Endothelial cell of umbilical vein (primary cell): ENCODE data around the gene SIGLEC8. TPM values are rescaled to one million over a fixed set of nuclear protein-coding genes. Genes with fewer than 3 reads are reported as not detected.

Experiments used
- BruUV-seq: library from RNA; stranded (reverse); fragments of 400-500 nt; replicated peaks from 2 replicates; lab custom pipeline; 2021; lab: Mats Ljungman, UMichigan
- CTCF ChIA-PET: fragments of 300-600, 350-600 bp; sonication (Branson Sonifier 250); formaldehyde crosslinking; loops from one replicate; lab custom pipeline; 2021; ENCODE audit warnings: antibody characterized with exemption, inconsistent platforms; lab: Charles Lee
- POLR2A ChIA-PET: fragments of 300-600, 350-600 bp; sonication (Branson Sonifier 250); formaldehyde crosslinking; loops from one replicate; lab custom pipeline; 2021; ENCODE audit warnings: antibody characterized with exemption, inconsistent platforms; lab: Charles Lee
- DNase-seq: peaks from one replicate; pipeline ENCODE4 v3.0.0-alpha.2; 2011; ENCODE audit warnings: low read depth, low spot score
- FAIRE-seq: peaks from 2 replicates; lab custom pipeline; 2011; peaks lifted over from hg19 to GRCh38; lab: Jason Lieb, UNC
- H2AFZ ChIP-seq: 2 replicates; pipeline ENCODE4 v1.6.0; 2012; ENCODE audit warnings: low read depth, low read length, control low read depth, inconsistent platforms
- H3K27ac ChIP-seq: 2 replicates; pipeline ENCODE4 v1.5.1; 2011; ENCODE audit warnings: low read depth, mild to moderate bottlenecking, control low read depth, low read length, moderate library complexity; ENCODE audit not compliant: insufficient read depth
- H3K27me3 ChIP-seq, 2 experiments: 2 replicates each; pipeline versions ENCODE4 v1.6.0 to v1.6.1; 2011; ENCODE audit warnings: low read length in 2 of 2, mixed read lengths in 1 of 2; ENCODE audit not compliant: control insufficient read depth in 2 of 2, insufficient read depth in 2 of 2
- H3K36me3 ChIP-seq, 2 experiments: 2 replicates in 1 of 2; 3 replicates in 1 of 2; pipeline ENCODE4 v1.5.1; 2011; ENCODE audit warnings: low read length in 2 of 2, mild to moderate bottlenecking in 1 of 2, moderate library complexity in 1 of 2; ENCODE audit not compliant: control insufficient read depth in 2 of 2, insufficient read depth in 2 of 2; ENCODE audit errors: extremely low read depth in 1 of 2
- H3K4me1 ChIP-seq: 3 replicates; pipeline ENCODE4 v1.5.1; 2011; ENCODE audit warnings: mild to moderate bottlenecking, low read length; ENCODE audit not compliant: control insufficient read depth, insufficient read depth; ENCODE audit errors: extremely low read depth
- H3K4me2 ChIP-seq: 2 replicates; pipeline ENCODE4 v1.6.1; 2011; ENCODE audit warnings: low read length, control low read depth, mixed read lengths; ENCODE audit not compliant: insufficient read depth
- H3K4me3 ChIP-seq, 3 experiments: fragments of 200-600 bp in 1 of 3; sonication (generic), shearing (Covaris generic) in 1 of 3; replicated peaks in 1 of 3; 2 replicates each; pipeline ENCODE4 v1.5.1; 2011 to 2016; ENCODE audit warnings: control low read depth in 3 of 3, low read length in 3 of 3, mild to moderate bottlenecking in 2 of 3, inconsistent platforms in 1 of 3, low read depth in 1 of 3, moderate library complexity in 1 of 3; ENCODE audit not compliant: insufficient read depth in 1 of 3
- H3K79me2 ChIP-seq: 2 replicates; pipeline ENCODE4 v1.6.0; 2012; ENCODE audit warnings: low read length, inconsistent platforms; ENCODE audit not compliant: control insufficient read depth, insufficient read depth
- H3K9ac ChIP-seq: replicated peaks from 2 replicates; pipeline ENCODE3; 2011; ENCODE audit warnings: low read length, control low read depth; ENCODE audit not compliant: insufficient read depth; ENCODE audit errors: extremely low read depth
- H3K9me1 ChIP-seq: replicated peaks from 3 replicates; pipeline ENCODE4 v1.6.0; 2011; ENCODE audit warnings: mild to moderate bottlenecking, low read length; ENCODE audit not compliant: control insufficient read depth, insufficient read depth; ENCODE audit errors: extremely low read depth
- H3K9me3 ChIP-seq: replicated peaks from 2 replicates; pipeline ENCODE4 v1.5.1; 2012; ENCODE audit warnings: low read length, inconsistent platforms; ENCODE audit not compliant: control insufficient read depth, insufficient read depth
- H4K20me1 ChIP-seq: replicated peaks from 2 replicates; pipeline ENCODE3; 2011; ENCODE audit warnings: mild to moderate bottlenecking, low read length; ENCODE audit not compliant: control insufficient read depth, insufficient read depth; ENCODE audit errors: extremely low read depth
- EZH2 ChIP-seq: IDR thresholded peaks from 2 replicates; pipeline ENCODE4 v1.6.1; 2012; ENCODE audit warnings: borderline replicate concordance, low read depth, mild to moderate bottlenecking, moderate library complexity, low read length, inconsistent platforms; ENCODE audit not compliant: severe bottlenecking
- FOS ChIP-seq: IDR thresholded peaks from 2 replicates; pipeline ENCODE4 v1.6.1; 2011; ENCODE audit warnings: mild to moderate bottlenecking, low read length, moderate library complexity, borderline replicate concordance; ENCODE audit not compliant: insufficient read depth
- GATA2 ChIP-seq: IDR thresholded peaks from 2 replicates; pipeline ENCODE4 v1.7.0; 2011; ENCODE audit warnings: low read depth, mild to moderate bottlenecking, moderate library complexity, mixed read lengths, low read length; ENCODE audit not compliant: insufficient read length, insufficient read depth
- JUN ChIP-seq: IDR thresholded peaks from 2 replicates; pipeline ENCODE4 v1.6.1; 2011; ENCODE audit warnings: borderline replicate concordance, low read depth; ENCODE audit not compliant: insufficient read length, insufficient read depth
- MYC ChIP-seq: IDR thresholded peaks from one replicate; pipeline ENCODE4 v1.6.1; 2011; ENCODE audit warnings: mild to moderate bottlenecking, low read depth, low read length
- POLR2A ChIP-seq: IDR thresholded peaks from 2 replicates; pipeline ENCODE4 v1.6.1; 2012; ENCODE audit warnings: low read depth, mild to moderate bottlenecking, control low read depth, low read length
- POLR2AphosphoS5 ChIP-seq: IDR thresholded peaks from 2 replicates; pipeline ENCODE4 v1.6.1; 2012; ENCODE audit warnings: low read depth, mild to moderate bottlenecking, control low read depth, low read length, moderate library complexity; ENCODE audit not compliant: insufficient read depth
- dilution Hi-C: fragments of 300-500 bp; cut with MboI; formaldehyde crosslinking; loops from one replicate; pipeline ENCODE4 v1.15.0; 2019; ENCODE audit warnings: low sequenced_read_pairs; ENCODE audit not compliant: extremely low pct_ligation_motif_present
- intact Hi-C: fragments of 100-400 bp; cut with micrococcal nuclease; formaldehyde crosslinking; loops from one replicate; pipeline ENCODE4 v1.10.0; 2022
- polyA plus RNA-seq, 4 experiments: library from polyadenylated mRNA; depleted of rRNA in 3 of 4; stranded (reverse) in 3 of 4; unstranded in 1 of 4; fragments of >200 nt; gene quantifications; 2 replicates each; pipeline versions ENCODE4 v1.2.1 to v1.2.3, GENCODE V29; 2011 to 2012; ENCODE audit warnings: missing spikeins in 1 of 4
- total RNA-seq: library from RNA; stranded (reverse); gene quantifications from 2 replicates; pipeline ENCODE4 v1.2.3, GENCODE V29; 2021
- TF ChIP-seq, protein P1 (sequence below), 2 donors: IDR thresholded peaks; 1 replicate in 1 of 2; 2 replicates in 1 of 2; pipeline ENCODE4 v1.5.1; 2011; ENCODE audit warnings: low read length in 2 of 2, mild to moderate bottlenecking in 2 of 2, moderate library complexity in 2 of 2, control low read depth in 1 of 2, inconsistent platforms in 1 of 2, low read depth in 1 of 2; ENCODE audit not compliant: insufficient read depth in 1 of 2; ENCODE audit errors: extremely low read depth in 1 of 2
- TF ChIP-seq, protein P2 (sequence below): IDR thresholded peaks from 2 replicates; pipeline ENCODE4 v1.6.1; 2011; ENCODE audit not compliant: insufficient read depth, insufficient read length

The SIGLEC8 gene
- total and polyA plus RNA-seq, 2 donors (not counting 3 experiments of a cell fraction or from before 2014, with no cell fraction given): not detected

DNA sequence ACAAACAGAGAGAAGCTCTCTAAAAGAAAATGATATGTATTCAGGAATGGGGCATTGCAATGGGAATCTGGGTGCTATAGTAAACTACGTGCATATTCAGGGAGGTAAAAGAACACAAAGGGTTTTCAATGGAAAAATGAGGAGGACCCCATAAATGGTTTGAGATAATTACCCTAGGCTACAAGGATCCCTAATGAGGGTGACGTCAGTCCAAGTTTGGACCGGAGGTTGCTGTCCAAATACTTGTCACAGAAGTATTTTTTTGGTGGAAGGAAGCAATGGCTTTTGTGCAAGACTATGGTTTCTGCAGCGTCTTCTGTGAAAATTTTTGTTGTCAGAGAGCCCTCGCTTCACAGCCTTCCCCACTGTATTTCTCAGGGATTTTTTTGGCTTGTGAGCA lies 19.1 kb upstream of the SIGLEC8 start:
- Histone ChIP-seq H3K9ac (no peak overlapping the region), H3K27ac (no peak overlapping the region), H4K20me1 (no peaks in the 10 kb centered on the region), H3K4me3 (no peak overlapping the region), H3K27me3 (no peaks in the 10 kb centered on the region), H3K36me3 (no peaks in the 10 kb centered on the region), H3K79me2 (no peaks in the 10 kb centered on the region), H3K4me1 (peaks cover 4% of the 10 kb centered on the region), H3K4me2 (no peak overlapping the region), H2AFZ (no peak overlapping the region), H3K9me3 (no peaks in the 10 kb centered on the region), H3K9me1 (no peaks in the 10 kb centered on the region)
- no peak for DNase-seq
- intact Hi-C loops: no loop called here
- dilution Hi-C loops: no loop called here
- no peak for TF ChIP-seq GATA2
- TF ChIP-seq, protein P1, sequence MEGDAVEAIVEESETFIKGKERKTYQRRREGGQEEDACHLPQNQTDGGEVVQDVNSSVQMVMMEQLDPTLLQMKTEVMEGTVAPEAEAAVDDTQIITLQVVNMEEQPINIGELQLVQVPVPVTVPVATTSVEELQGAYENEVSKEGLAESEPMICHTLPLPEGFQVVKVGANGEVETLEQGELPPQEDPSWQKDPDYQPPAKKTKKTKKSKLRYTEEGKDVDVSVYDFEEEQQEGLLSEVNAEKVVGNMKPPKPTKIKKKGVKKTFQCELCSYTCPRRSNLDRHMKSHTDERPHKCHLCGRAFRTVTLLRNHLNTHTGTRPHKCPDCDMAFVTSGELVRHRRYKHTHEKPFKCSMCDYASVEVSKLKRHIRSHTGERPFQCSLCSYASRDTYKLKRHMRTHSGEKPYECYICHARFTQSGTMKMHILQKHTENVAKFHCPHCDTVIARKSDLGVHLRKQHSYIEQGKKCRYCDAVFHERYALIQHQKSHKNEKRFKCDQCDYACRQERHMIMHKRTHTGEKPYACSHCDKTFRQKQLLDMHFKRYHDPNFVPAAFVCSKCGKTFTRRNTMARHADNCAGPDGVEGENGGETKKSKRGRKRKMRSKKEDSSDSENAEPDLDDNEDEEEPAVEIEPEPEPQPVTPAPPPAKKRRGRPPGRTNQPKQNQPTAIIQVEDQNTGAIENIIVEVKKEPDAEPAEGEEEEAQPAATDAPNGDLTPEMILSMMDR (IDR thresholded peaks at IDR 0.05; ENCODE audit: extremely low read depth in 1 of 2, insufficient read depth in 1 of 2, low read depth in 1 of 2, low read length in 2 of 2): no peak
- no peak for TF ChIP-seq EZH2
- TF ChIP-seq FOS: no peak
- ChIA-PET POLR2A (no interaction called here), CTCF (interaction anchor here (1.4 kb wide), 1 partner anchor 180 kb away, joined by 3 read pairs; no protein-coding TSS in a partner anchor)
- no TSS peak for BruUV-seq
- FAIRE-seq: no peak

DNA sequence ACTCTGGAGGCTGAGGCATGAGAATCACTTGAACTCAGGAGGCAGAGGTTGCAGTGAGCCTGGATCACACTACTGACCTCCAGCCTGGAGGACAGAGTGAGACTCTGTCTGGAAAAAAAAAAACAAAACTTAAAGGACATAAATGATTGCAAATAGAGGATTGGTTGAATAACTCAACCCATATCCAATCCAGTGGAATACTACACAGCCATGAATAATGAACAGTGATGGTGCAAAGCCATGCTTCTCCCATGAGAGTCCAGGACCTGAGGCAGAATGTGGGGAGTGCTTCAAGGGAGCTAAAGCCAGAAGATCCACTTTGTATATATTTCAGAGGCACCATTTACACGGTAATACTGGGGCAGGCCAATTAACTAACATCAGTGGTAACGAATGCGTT lies 17.9 kb upstream of the SIGLEC8 start:
- no peaks in the 10 kb centered on the region for H4K20me1 ChIP-seq
- no peak for FAIRE-seq
- no peaks in the 10 kb centered on the region for H3K27me3 ChIP-seq
- H3K9me1 ChIP-seq: no peaks in the 10 kb centered on the region
- H3K9ac ChIP-seq: no peak overlapping the region
- POLR2A ChIA-PET: no interaction called here
- no peak overlapping the region for H3K4me2 ChIP-seq
- TF ChIP-seq POLR2AphosphoS5 (no peak), MYC (no peak), EZH2 (no peak), GATA2 (no peak), POLR2A (no peak), FOS (no peak), JUN (no peak)
- TF ChIP-seq, protein P2, sequence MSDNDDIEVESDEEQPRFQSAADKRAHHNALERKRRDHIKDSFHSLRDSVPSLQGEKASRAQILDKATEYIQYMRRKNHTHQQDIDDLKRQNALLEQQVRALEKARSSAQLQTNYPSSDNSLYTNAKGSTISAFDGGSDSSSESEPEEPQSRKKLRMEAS: no peak
- TF ChIP-seq, protein P1 (IDR thresholded peaks at IDR 0.05; ENCODE audit: extremely low read depth in 1 of 2, insufficient read depth in 1 of 2, low read depth in 1 of 2, low read length in 2 of 2): no peak
- no peak overlapping the region for H3K4me3 ChIP-seq
- CTCF ChIA-PET: interaction anchor here (0.7 to 10.3 kb wide), 4 partner anchors 23 to 302 kb away, joined by 3 to 414 read pairs (median 46); no protein-coding TSS in a partner anchor
- BruUV-seq: no TSS peak
- no peak overlapping the region for H2AFZ ChIP-seq
- no peak overlapping the region for H3K27ac ChIP-seq
- DNase-seq: no peak
- dilution Hi-C loops (no loop called here), intact Hi-C loops (no loop called here)
- no peaks in the 10 kb centered on the region for H3K79me2 ChIP-seq
- H3K36me3 ChIP-seq: no peaks in the 10 kb centered on the region
- H3K9me3 ChIP-seq: no peaks in the 10 kb centered on the region
- H3K4me1 ChIP-seq: peaks cover 4% of the 10 kb centered on the region
